ENCODE data around the gene PITPNM3. TPM values are rescaled to one million over a fixed set of nuclear protein-coding genes. Genes with fewer than 3 reads are reported as not detected.
A peak's percentile ranks its signal among the peaks of the same experiment; 100 is the strongest.

Gene PITPNM3
- total RNA-seq, 4 donors from 2014 or later, result 12.7 to 51.6 (median 29.7) TPM

GRCh38 chr17:6510321-6510977 lies 45.9 kb downstream of the PITPNM3 start:
- H3K4me3 ChIP-seq, result no peak overlapping the region
- TF ChIP-seq EP300 (IDR thresholded peaks at IDR 0.05; ENCODE audit: low read depth) (no peak), POLR2A (IDR thresholded peaks at IDR 0.05) (no peak), CTCF (IDR thresholded peaks at IDR 0.05) (no peak)
- no peaks in the 10 kb centered on the region for H3K27me3 ChIP-seq
- in situ Hi-C loops (cut with MboI; ENCODE audit: low pct_ligation_motif_present in 1 of 4, low pct_unique_long_range_greater_than_20kb in 1 of 4, low sequenced_read_pairs in 3 of 4), result no loop called here
- H3K27ac ChIP-seq, result no peak overlapping the region
- intact Hi-C loops (cut with DNase I; ENCODE audit: low total_unique reads), result no loop called here
- DNase-seq, result no peak
- H3K9me3 ChIP-seq, result no peaks in the 10 kb centered on the region
- whole genome bisulfite sequencing, 2 donors (ENCODE audit: low coverage in 1 of 2), result 70 to 82% methylated on average over 5 to 9 of the region's 9 CpGs
- no peaks in the 10 kb centered on the region for H3K36me3 ChIP-seq
- peaks cover 0 to 37% (median 16%) of the 10 kb centered on the region in 4 donors for H3K4me1 ChIP-seq

- intact Hi-C loops (cut with DNase I; ENCODE audit: low total_unique reads), result no loop called here
- WGBS, 2 donors (ENCODE audit: low coverage in 1 of 2), result 88 to 92% methylated on average over 3 to 4 of the region's 4 CpGs
Measured at GRCh38 chr17:6509921-6510320, 46.4 kb downstream of the PITPNM3 start.

GRCh38 chr17:6509031-6509771 lies 47.2 kb downstream of the PITPNM3 start:
- no peak for TF ChIP-seq POLR2AphosphoS5 (IDR thresholded peaks at IDR 0.05)
- TF ChIP-seq POLR2A (IDR thresholded peaks at IDR 0.05), result no peak
- TF ChIP-seq EP300 (IDR thresholded peaks at IDR 0.05; ENCODE audit: low read depth), result no peak
- no peak for TF ChIP-seq CTCF (IDR thresholded peaks at IDR 0.05)
- Histone ChIP-seq H3K27me3 (no peaks in the 10 kb centered on the region), H3K9me3 (no peaks in the 10 kb centered on the region), H3K4me1 (peaks cover 0 to 39% (median 16%) of the 10 kb centered on the region in 4 donors), H3K27ac (peak overlapping the region in 1 of 4 donors; percentile 65), H3K36me3 (no peaks in the 10 kb centered on the region), H3K4me3 (no peak overlapping the region)
- intact Hi-C loops (cut with DNase I; ENCODE audit: low total_unique reads) (no loop called here), in situ Hi-C loops (cut with MboI; ENCODE audit: low pct_ligation_motif_present in 1 of 4, low pct_unique_long_range_greater_than_20kb in 1 of 4, low sequenced_read_pairs in 3 of 4) (no loop called here)
- 84% methylated on average over 11 of the region's 11 CpGs; no CpG with 5 or more reads in 1 of the 2 donors for WGBS, 2 donors (ENCODE audit: low coverage in 1 of 2)
- DNase-seq, result no peak

More at GRCh38 chr17:6509921-6510320, 46.4 kb downstream of the PITPNM3 start:
- DNase-seq, result no peak
- in situ Hi-C loops (cut with MboI; ENCODE audit: low pct_ligation_motif_present in 1 of 4, low pct_unique_long_range_greater_than_20kb in 1 of 4, low sequenced_read_pairs in 3 of 4), result no loop called here
- Histone ChIP-seq H3K27me3 (no peaks in the 10 kb centered on the region), H3K36me3 (no peaks in the 10 kb centered on the region), H3K4me3 (no peak overlapping the region), H3K27ac (no peak overlapping the region), H3K4me1 (peaks cover 0 to 39% (median 16%) of the 10 kb centered on the region in 4 donors), H3K9me3 (no peaks in the 10 kb centered on the region)
- TF ChIP-seq EP300 (IDR thresholded peaks at IDR 0.05; ENCODE audit: low read depth) (no peak), CTCF (IDR thresholded peaks at IDR 0.05) (no peak), POLR2AphosphoS5 (IDR thresholded peaks at IDR 0.05) (no peak), POLR2A (IDR thresholded peaks at IDR 0.05) (no peak)

GRCh38 chr17:6508519-6509030 lies 47.8 kb downstream of the PITPNM3 start:
- DNase-seq, result no peak
- in situ Hi-C loops (cut with MboI; ENCODE audit: low pct_ligation_motif_present in 1 of 4, low pct_unique_long_range_greater_than_20kb in 1 of 4, low sequenced_read_pairs in 3 of 4) (no loop called here), intact Hi-C loops (cut with DNase I; ENCODE audit: low total_unique reads) (no loop called here)
- TF ChIP-seq CTCF (IDR thresholded peaks at IDR 0.05) (no peak), EP300 (IDR thresholded peaks at IDR 0.05; ENCODE audit: low read depth) (no peak), POLR2A (IDR thresholded peaks at IDR 0.05) (no peak), POLR2AphosphoS5 (IDR thresholded peaks at IDR 0.05) (no peak)
- no peaks in the 10 kb centered on the region for H3K9me3 ChIP-seq
- no peak overlapping the region for H3K4me3 ChIP-seq
- H3K4me1 ChIP-seq, result peaks cover 0 to 39% (median 16%) of the 10 kb centered on the region in 4 donors
- H3K27me3 ChIP-seq, result no peaks in the 10 kb centered on the region
- no peaks in the 10 kb centered on the region for H3K36me3 ChIP-seq
- H3K27ac ChIP-seq, result peak overlapping the region in 2 of 4 donors; percentile 8 to 65
- 78% methylated on average over 15 of the region's 15 CpGs; no CpG with 5 or more reads in 1 of the 2 donors for WGBS, 2 donors (ENCODE audit: low coverage in 1 of 2)

Measured in transverse colon (tissue), 4 donors.